GM11168 (cell line): ENCODE measurements around the gene THRSP.
"Not testable (repeated sequence)": the region's sequence is repeated elsewhere in the genome, so short reads cannot be mapped to it uniquely, and the experiment has no call there.

Experiments used
- in situ Hi-C: fragments of 300-500 bp; cut with MboI; formaldehyde crosslinking; loops from one replicate; pipeline ENCODE4 v1.12.0; 2022; ENCODE audit warnings: low sequenced_read_pairs; ENCODE audit not compliant: unreplicated experiment

Gene THRSP, protein sequence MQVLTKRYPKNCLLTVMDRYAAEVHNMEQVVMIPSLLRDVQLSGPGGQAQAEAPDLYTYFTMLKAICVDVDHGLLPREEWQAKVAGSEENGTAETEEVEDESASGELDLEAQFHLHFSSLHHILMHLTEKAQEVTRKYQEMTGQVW

GRCh38 chr11:78063440-78064181 is at the start of gene THRSP:
Gene THRSP, plus strand, starts transcription at chr11:78063861. Its CDS starts 21 bp downstream, at chr11:78063882.
- in situ Hi-C loops = no loop called here

- in situ Hi-C loops = not testable (repeated sequence)
Observed at GRCh38 chr11:78014937-78015520, 48.6 kb upstream of the THRSP start.

- in situ Hi-C loops = no loop called here
Observed at GRCh38 chr11:78015878-78016277, 47.8 kb upstream of the THRSP start.

- in situ Hi-C loops = no loop called here
Observed at GRCh38 chr11:78019808-78020207, 43.9 kb upstream of the THRSP start.

- in situ Hi-C loops = no loop called here
Observed at GRCh38 chr11:78020246-78020645, 43.4 kb upstream of the THRSP start.

GRCh38 chr11:78021611-78022010 is 42.0 kb upstream of the THRSP start:
- in situ Hi-C loops = no loop called here

- in situ Hi-C loops = no loop called here
Observed at GRCh38 chr11:78022397-78023396, 41.0 kb upstream of the THRSP start, which contains the start of gene KCTD14. Gene KCTD14, minus strand, starts transcription at chr11:78023276. Its CDS starts 27 bp downstream, at chr11:78023249.

GRCh38 chr11:78023426-78023825 is 40.2 kb upstream of the THRSP start:
- in situ Hi-C loops = no loop called here

DNA sequence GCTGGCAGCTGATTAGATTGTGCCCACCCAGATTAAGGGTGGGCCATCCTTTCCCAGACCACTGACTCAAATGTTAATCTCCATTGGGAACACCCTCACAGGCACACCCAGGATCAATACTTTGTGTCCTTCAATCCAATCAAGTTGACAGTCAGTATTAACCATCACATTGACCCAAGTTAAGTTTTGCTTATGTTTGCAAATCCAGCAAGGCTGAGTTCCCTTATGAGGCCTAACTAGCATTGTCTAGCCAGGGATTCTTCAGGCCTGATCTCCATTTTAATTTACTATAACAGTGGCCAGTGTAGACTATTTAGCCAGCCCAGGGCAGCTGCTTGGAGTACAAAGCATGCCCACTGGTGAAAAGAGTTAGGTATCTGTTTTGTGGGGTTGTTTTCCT is 38.3 kb upstream of the THRSP start:
- in situ Hi-C loops = no loop called here

- in situ Hi-C loops = no loop called here
Observed at GRCh38 chr11:78027759-78028158, 35.9 kb upstream of the THRSP start.

DNA sequence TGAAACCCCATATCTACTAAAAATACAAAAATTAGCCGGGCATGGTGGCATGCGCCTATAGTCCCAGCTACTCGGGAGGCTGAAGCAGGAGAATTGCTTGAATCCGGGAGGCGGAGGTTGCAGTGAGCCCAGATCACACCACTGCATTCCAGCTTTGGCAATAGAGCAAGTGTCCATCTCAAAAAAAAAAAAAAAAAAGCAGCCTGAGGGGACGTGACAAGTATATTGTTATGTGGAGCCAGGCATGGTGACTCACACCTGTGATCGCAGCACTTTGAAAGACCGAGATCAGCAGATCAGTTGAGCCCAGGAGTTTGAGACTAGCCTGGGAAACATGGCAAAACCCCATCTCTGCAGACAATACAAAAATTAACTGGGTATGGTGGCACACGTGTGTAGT is 35.2 kb upstream of the THRSP start:
- in situ Hi-C loops = not testable (repeated sequence)

GRCh38 chr11:78030429-78031325 is 33.0 kb upstream of the THRSP start:
- in situ Hi-C loops = no loop called here

DNA sequence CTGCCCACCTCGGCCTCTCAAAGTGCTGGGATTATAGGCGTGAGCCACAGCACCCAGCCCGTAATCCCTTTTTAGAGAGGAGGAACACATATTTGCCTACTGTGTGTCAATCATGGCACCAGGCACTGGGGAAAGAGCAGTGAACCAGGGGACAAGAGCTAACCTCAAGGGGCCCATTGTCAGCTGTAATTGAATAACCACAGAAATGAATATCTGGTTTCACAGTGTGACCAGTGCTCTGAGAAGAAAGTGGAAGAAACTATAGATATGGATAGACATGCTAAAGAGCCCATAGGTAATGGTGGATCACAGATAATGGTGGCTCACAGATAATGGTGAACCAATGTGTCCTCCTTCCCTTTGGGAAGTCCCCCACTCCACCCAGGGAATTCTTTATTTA is 32.0 kb upstream of the THRSP start:
- in situ Hi-C loops = no loop called here

DNA sequence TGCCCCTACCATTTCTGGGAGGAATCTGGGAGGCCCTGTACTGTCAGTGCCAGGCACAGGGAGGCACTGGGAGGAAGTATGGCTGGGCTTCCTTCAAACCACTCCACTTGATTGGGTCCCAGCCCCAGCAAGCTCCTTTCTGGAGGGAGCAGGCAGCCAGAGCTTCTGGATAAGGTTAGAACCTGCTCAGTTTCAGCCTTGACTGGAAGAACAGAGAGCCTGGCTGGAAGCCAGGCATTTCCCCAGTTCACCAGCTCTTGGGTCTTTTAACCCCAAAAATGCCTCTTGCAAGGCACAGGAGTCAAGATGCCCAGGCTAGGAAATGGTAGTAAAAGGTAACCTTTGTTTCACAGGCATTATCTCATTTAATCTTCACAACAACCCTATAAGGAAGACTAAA is 31.6 kb upstream of the THRSP start:
- in situ Hi-C loops = no loop called here

- in situ Hi-C loops = no loop called here
Observed at GRCh38 chr11:78033040-78033439, 30.6 kb upstream of the THRSP start.

- in situ Hi-C loops = no loop called here
Observed at GRCh38 chr11:78034623-78035022, 29.0 kb upstream of the THRSP start.

DNA sequence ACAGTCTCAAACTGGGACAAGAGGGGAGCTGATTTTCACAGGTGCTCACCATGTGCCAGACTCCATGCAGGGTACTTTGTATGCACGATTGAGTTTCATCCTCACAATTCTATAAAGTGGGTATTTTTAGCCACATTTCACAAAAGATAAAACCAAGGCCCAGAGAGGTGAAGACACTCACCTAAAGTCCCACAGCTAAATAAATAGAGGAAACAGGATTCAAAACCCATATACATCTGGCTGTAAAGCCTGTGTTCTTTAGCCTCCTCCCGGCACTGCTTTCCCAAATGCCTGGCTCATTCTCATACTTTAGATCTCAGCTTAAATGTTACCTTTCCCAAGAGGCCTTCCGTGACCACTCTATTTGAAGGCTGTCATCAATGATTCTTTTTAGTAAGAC is 27.3 kb upstream of the THRSP start:
- in situ Hi-C loops = no loop called here

DNA sequence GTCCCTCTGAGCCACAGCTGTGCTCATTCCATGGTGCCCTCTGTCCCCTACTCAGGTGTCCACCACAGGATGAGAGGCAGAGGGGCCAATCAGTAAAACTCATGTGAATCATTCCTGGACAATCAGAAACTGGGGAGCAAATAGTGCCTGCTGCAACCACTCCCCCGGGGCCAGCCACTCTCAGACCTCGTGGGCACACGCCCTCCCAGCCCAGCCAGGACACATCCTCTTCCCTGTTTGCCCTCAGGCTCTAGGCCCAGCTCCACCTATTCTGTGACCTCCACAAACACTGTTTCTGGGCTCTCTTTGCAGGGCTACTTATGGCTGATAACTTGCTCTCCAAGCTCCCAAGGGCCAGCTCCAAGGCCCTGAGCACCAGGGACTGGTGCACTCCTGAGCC is 26.6 kb upstream of the THRSP start:
- in situ Hi-C loops = no loop called here

- in situ Hi-C loops = no loop called here
Observed at GRCh38 chr11:78037825-78038620, 25.6 kb upstream of the THRSP start.
